NCI-H2107 (cell line): ENCODE results near the gene DKK3.

ENCODE experiments used
- DNase-seq: peaks from one replicate; lab custom pipeline; 2025; lab: John Stamatoyannopoulos, UW

DKK3 gene

GRCh38 chr11:11944444-11944843 lies 64.0 kb downstream of the DKK3 start:
- no peak for DNase-seq

DNA sequence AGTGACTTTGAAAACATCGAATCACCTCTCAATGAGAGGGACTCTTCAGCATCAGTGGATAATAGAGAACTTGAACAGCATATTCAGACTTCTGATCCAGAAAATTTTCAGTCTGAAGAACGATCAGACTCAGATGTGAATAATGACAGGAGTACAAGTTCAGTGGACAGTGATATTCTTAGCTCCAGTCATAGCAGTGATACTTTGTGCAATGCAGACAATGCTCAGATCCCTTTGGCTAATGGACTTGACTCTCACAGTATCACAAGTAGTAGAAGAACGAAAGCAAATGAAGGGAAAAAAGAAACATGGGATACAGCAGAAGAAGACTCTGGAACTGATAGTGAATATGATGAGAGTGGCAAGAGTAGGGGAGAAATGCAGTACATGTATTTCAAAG lies 65.8 kb downstream of the DKK3 start:
- no peak for DNase-seq

- no peak for DNase-seq
Observed at GRCh38 chr11:11940551-11940950, 67.9 kb downstream of the DKK3 start.

DNA sequence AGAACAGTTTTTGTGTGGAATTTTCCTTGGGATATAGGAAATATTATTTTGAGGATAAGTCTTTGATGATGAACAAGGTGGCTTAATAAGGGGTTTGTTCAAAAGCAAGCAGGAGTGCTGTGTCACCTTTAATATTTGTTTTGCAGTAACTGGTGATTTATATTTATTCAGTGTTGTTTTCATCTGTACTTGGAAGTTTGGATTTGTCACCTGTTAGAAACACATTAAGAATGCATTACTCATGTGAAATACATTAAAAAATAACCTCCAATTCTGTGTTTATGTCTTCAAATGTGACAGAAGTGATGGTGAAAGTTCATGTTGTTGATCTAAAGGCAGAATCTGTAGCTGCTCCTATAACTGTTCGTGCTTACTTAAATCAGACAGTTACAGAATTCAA lies 70.5 kb downstream of the DKK3 start:
- no peak for DNase-seq

- DNase-seq = no peak
Observed at GRCh38 chr11:11937433-11937832, 71.0 kb downstream of the DKK3 start.

- DNase-seq = no peak
Observed at GRCh38 chr11:11935536-11935935, 72.9 kb downstream of the DKK3 start.

- DNase-seq = peak; percentile 2
Observed at GRCh38 chr11:11931461-11932055, 76.9 kb downstream of the DKK3 start.

DNA sequence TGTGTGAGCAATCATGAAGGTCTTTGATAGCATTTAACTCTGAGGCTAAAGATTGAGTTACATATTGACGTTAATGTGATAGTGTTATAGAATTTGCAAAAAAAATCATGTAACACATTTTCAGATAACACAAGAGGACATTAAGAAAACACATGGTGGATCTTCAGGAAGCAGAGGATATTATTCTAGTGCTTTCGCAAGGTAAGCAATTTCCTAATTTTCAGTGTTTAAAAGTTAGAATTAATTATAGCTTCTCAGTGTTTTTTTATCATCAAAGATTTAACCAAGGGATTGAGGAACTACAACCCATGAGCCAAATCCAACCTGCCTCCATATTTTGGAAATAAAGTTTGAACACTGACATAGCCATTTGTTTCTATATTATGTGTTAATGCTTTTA lies 78.5 kb downstream of the DKK3 start:
- no peak for DNase-seq

GRCh38 chr11:11923828-11924227 lies 84.6 kb downstream of the DKK3 start:
- DNase-seq = no peak

GRCh38 chr11:11916981-11917399 lies 91.4 kb downstream of the DKK3 start:
- DNase-seq = no peak

- DNase-seq = no peak
Observed at GRCh38 chr11:11915625-11916024, 92.8 kb downstream of the DKK3 start.

GRCh38 chr11:11913395-11913794 lies 95.0 kb downstream of the DKK3 start:
- DNase-seq = no peak
